ENCODE results near the gene CNTNAP2.
"Not testable (repeated sequence)": the region's sequence is repeated elsewhere in the genome, so short reads cannot be mapped to it uniquely, and the experiment has no call there.

The CNTNAP2 gene

DNA sequence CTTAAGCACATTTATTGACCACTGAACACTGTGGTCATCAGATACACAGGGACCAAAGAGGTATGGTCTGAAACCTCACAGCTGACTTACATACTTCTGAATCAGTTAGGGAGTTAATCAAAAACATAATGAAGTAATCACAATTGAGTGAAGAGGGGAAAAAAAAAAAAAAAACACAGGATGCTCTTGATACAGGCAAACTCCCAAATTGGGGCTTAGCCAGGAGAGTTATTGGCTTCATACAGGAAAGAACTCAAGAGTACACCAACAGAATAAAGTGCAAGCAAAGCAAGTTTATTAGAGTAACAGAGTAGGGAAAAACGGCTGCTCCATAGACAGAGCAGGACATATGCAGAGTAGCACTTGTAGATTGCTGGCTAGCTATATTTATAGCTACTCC, 917.0 kb downstream of the CNTNAP2 start:
- DNase-seq, result no peak

- no peak for DNase-seq
Observed at GRCh38 chr7:147041438-147041837, 924.8 kb downstream of the CNTNAP2 start.

GRCh38 chr7:147044941-147045340, 928.3 kb downstream of the CNTNAP2 start:
- DNase-seq, result peak; percentile 43

- DNase-seq, result peak; percentile 22
Observed at GRCh38 chr7:147047696-147048095, 931.1 kb downstream of the CNTNAP2 start.

GRCh38 chr7:147048864-147049263, 932.3 kb downstream of the CNTNAP2 start:
- DNase-seq, result no peak

DNA sequence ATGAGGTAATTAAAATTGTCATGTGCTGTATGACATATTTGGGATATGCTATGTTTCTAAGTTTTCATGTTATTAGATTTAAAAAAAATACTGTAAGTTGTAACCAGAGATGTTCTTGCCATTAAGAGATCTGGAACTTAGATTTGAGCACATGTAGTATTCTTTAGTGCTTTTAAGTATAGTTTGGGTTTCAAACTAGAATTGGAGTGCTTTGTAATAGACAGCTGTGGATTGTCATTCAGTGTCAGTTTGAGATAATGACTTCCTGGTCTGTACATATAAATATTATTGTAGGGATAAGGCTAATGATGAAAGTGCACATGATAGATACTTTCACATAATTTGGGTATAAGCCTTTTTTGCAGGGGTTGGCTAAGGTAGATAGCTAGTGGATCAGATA, 936.2 kb downstream of the CNTNAP2 start:
- no peak for DNase-seq

DNA sequence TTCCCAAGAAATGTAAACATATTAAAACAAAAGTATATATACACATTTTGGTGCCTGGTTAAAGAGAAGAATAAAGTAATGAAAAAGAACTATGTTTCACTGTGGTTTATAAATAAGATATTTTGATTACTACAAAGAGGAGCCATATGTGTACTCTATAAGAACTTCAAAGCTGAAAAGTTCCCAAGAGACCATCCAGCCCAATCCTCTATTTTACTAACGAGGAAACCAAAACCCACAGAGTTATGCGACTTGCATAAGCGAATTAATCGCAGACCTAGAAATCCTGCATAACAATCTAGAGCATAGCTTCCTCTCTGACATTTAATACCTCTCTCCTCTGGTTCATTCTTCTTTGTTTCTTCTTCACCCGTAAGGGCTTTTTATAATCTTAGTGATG, 937.1 kb downstream of the CNTNAP2 start:
- peak; percentile 28 for DNase-seq

GRCh38 chr7:147060070-147060469, 943.5 kb downstream of the CNTNAP2 start:
- no peak for DNase-seq

- no peak for DNase-seq
Observed at GRCh38 chr7:147062897-147063296, 946.3 kb downstream of the CNTNAP2 start.

DNA sequence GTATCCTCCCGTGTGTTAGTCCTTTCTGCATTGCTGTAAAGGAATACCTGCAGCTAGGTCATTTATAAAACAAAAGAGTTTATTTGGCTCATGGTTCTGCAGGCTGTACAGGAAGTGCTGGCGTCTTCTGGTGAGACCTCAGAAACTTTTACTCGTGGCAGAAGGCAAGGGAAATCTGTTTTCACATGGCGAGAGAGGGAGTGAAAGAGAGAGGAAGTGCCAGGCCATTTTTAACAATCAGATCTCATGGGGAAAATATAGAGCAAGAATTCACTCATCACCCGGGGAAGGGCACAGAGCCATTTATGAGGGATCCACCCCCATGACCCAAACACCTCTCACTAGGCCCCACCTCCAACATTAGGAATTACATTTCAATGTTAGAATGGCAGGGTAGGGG, 952.2 kb downstream of the CNTNAP2 start:
- DNase-seq, result no peak

DNA sequence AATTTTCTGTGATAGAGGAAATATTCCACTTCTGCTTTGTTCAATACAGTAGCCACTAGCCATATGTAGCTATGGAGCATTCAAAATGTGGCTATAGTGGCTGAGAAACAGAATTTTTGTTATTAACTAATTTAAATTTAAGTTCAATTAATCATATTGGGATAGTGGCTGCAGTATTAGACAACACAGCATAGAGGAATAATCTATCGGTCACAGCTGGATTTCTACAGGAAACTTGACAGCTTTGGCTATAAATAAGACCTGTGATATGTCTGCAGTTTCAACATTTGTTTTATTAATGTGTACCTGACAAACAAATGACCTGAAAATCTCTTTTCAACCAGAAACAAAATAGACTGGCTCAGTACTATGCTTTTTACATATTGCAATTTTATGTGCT, 953.2 kb downstream of the CNTNAP2 start:
- DNase-seq, result no peak

GRCh38 chr7:147070886-147071285, 954.3 kb downstream of the CNTNAP2 start:
- DNase-seq, result no peak

- no peak for DNase-seq
Observed at GRCh38 chr7:147071536-147071935, 954.9 kb downstream of the CNTNAP2 start.

GRCh38 chr7:147078312-147078711, 961.7 kb downstream of the CNTNAP2 start:
- DNase-seq, result no peak

DNA sequence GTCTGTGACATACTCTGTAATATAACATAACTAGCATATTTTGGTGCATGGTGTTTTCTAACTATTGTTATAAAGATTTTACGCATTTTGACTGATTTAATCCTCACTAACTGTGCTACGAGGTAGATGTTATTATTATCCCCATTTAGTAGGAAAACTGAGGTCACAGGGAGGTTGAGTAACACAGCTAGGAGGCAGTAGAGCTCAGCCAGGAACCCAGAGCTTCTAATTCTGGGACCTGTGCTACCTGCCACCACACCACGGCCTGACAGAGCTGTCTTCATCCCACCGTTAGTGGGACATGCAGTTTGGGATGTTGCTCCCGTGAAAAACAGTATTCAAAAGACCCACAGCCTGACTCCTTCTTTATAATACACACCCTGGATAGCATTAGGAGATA, 962.5 kb downstream of the CNTNAP2 start:
- no peak for DNase-seq

DNA sequence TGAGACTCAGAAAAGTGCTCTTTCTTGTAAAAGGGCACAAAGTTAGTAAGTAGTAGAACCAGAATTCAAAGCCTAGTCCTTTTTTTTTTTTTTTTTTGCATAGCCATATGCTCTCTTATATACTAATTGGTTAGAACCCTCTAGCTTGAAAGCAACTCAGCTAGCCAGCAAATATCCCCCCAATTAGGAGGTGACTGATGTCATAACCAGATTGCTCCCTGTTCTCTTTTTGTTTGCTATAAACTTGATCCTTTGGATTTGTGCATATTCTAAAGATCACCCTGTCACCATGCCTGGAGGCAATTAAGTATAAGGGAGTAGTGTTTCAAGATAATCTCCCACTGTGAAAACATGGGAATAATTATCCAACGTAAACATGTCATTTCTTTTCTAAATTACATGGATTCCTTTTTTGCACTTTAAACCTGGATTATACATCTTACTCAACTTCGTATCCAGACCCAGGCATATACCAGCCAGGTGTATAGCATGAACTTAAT, 963.4 kb downstream of the CNTNAP2 start:
- DNase-seq, result no peak

DNA sequence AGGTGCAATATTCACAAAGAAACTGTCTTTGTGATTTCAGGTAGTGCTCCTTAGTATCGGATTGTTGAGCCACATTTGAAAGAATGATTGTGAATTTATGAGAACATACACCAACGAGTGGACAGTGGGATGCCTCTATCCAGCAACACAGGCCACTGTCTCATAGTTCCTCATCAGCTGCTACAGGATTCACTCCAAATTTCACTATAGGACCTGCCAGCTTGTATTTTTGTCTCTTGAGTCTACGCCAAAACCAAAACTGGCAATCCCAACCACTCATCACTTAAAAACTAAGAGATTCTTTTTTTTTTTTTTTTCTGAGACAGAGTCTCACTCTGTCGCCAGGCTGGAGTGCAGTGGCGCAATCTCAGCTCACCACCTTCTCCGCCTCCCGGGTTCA, 964.5 kb downstream of the CNTNAP2 start:
- no peak for DNase-seq

GRCh38 chr7:147089051-147089461, 972.5 kb downstream of the CNTNAP2 start:
- DNase-seq, result peak; percentile 65

DNA sequence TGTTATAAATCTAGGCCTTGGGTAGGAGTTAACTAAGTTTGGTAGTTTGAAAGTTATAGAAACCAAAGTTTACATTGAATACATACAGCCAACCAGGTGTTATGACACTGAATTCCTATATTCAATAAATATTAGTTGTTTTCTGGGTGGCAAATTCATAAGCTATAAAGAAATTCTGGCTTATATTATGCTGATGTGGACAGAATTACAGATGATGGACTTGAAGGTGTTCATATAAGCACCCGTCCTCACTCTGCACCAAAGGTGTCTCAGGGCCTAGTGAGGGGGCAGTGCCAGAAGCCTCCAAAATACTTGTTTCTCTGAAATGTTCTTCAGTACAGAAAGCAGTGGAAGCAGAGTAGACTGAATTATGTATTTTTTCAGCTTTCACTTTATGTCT, 973.0 kb downstream of the CNTNAP2 start:
- DNase-seq, result no peak

DNA sequence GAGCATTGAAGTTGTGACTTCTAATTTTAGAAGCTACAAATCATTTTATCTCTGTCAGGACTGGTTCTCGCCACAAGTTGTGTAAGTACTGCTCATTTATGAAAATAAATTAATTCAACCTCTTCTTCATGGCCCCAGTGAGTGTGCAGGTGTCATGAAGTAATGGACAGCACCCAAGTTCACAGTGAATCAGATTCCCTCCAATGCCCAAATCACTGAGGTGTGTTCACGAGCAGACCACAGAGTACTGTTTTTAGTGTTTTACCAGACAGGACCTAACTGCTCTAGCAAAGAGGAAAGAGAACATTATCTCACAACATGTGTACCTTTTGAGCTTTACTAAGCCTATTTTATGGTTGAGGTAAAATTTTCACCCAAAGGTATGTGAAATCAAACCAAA, 980.0 kb downstream of the CNTNAP2 start:
- DNase-seq, result no peak

- no peak for DNase-seq
Observed at GRCh38 chr7:147103224-147103623, 986.6 kb downstream of the CNTNAP2 start.

- no peak for DNase-seq
Observed at GRCh38 chr7:147106746-147107145, 990.1 kb downstream of the CNTNAP2 start.

GRCh38 chr7:147114525-147114924, 997.9 kb downstream of the CNTNAP2 start:
- not testable (repeated sequence) for DNase-seq

GRCh38 chr7:147136352-147136751, 1019.8 kb downstream of the CNTNAP2 start:
- no peak for DNase-seq

GRCh38 chr7:147145194-147145593, 1028.6 kb downstream of the CNTNAP2 start:
- DNase-seq, result no peak

- no peak for DNase-seq
Observed at GRCh38 chr7:147146169-147146568, 1029.6 kb downstream of the CNTNAP2 start.

Measured in fibroblast of skin of scalp (primary cell).